DMS 273 (cell line): Measurements from ENCODE around the gene ABCA10.

ENCODE experiments used
- DNase-seq: peaks from one replicate; lab custom pipeline; 2025; ENCODE audit not compliant: unreplicated experiment; lab: John Stamatoyannopoulos, UW

Gene ABCA10

DNA sequence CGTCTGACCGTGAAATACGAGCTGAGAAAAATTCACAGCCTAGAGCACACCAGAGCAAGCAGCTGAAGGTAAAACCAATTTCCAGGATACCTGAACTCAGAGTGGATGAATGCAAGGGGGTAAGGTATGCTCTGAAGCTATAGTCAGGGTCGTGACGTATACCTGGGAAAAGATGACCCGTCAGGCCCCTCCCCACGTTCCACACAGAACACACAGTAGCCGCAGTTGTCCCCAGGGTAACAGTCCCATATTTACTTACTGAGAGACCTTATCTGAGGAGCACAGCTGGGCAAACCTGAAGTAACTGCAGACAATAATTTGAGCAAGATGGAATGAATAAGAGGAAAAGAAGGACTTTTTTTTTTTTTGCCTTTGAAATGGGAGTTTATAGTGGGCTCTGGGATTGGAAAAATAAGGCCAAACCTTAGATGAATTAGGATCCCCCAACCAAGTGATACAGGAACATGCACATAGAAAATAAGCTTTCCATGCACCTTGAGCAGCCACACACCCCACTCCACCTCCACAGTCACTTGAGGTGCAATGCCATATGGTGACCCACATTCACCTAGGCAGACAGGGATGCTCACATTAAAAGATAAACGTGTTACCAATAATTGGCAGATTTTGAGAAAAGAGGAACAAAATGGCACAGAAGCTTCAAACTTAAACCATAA, 124.9 kb downstream of the ABCA10 start:
- DNase-seq = no peak

DNA sequence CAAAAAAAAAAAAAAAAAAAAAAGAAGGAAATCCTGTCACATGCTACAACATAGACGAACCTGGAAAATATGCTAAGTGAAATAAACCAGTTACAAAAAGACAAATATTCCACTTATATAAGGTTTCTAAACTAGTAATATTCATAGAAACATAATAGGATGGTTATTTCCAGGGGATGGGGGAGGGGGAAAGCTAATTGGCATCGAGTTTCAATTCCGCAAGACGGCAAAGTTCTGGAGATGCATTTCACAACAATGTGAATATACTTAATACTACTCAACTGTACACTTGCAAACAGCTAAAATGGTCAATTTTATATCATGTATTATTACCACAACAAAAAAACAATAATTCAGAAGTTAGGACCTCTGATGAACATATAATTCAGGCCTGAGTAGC, 130.0 kb downstream of the ABCA10 start:
- no peak for DNase-seq
